ENCODE results near the gene ZNF345. TPM values are rescaled to one million over a fixed set of nuclear protein-coding genes. Genes with fewer than 3 reads are reported as not detected.

The ZNF345 gene
- total and polyA plus RNA-seq, 2 experiments from 2014 or later: 5.5 to 5.7 TPM

DNA sequence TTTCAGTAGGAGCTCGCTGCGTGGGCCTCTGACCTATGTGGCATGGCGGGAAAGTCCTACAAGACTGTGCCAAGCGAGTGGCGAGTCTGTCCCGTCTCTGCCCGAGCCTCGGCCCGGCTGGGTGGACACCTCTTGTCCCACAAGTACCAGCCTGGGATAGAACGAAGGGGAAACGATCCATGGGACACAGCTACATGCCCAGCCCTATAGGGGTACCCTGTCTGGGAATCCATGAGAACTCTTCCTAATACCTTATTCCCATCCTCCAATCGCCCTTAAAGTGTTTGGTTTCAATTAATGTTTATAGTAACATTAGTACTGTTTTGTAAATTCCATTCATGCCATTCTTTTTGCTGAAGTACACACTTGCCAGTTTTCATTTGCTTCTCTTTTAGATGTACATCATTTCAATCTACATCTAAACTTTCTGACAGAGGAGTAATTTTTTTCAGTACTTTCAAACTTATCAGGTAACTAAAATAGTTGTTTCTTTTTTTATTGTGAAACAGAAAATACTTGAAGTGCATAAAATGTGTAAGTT lies 11.8 kb upstream of the ZNF345 start:
- Histone ChIP-seq H3K4me3 (peak overlapping the region; percentile 78), H3K4me2 (peak overlapping the region; percentile 94), H3K36me3 (ENCODE audit: insufficient read depth) (no peaks in the 10 kb centered on the region; the same call in 1 of the 2 replicates), H3K27ac (ENCODE audit: low read depth) (0 out of 2 replicates have a peak overlapping the region, but pooled peaks have one; percentile 0), H3K4me1 (ENCODE audit: insufficient read depth) (no peaks in the 10 kb centered on the region), H4K20me1 (replicated peaks; ENCODE audit: insufficient read depth) (no peaks in the 10 kb centered on the region), H3K79me2 (replicated peaks; ENCODE audit: insufficient read depth) (peaks cover 38% of the 10 kb centered on the region), H3F3A (replicated peaks; ENCODE audit: low read depth) (no peaks in the 10 kb centered on the region), H3K9me2 (ENCODE audit: insufficient read depth) (0 out of 2 replicates have a peak, but pooled peaks cover 3% of the 10 kb centered on the region), H2AFZ (peak overlapping the region; percentile 93; the same call in 1 of the 2 replicates), H3K27me3 (ENCODE audit: insufficient read depth) (no peaks in the 10 kb centered on the region)
- DNase-seq (ENCODE audit: low spot score) (no peak), ATAC-seq (peak; percentile 49)
- H3K36me3 Mint-ChIP-seq (ENCODE audit: low read depth): peaks cover 40% of the 10 kb centered on the region
- no peak overlapping the region; the same call in 1 of the 2 replicates for H3K27ac Mint-ChIP-seq
- peaks cover 1% of the 10 kb centered on the region for H3K27me3 Mint-ChIP-seq (ENCODE audit: insufficient read depth, low read depth, poor library complexity)
- H3K9me3 Mint-ChIP-seq: peaks cover 11% of the 10 kb centered on the region
- H3K4me3 Mint-ChIP-seq: no peak overlapping the region
- H3K4me1 Mint-ChIP-seq: peaks cover 3% of the 10 kb centered on the region; the same call in 1 of the 3 replicates
- TF ChIP-seq NANOG (IDR thresholded peaks at IDR 0.05; ENCODE audit: borderline replicate concordance) (no peak), JUNB (IDR thresholded peaks at IDR 0.05; ENCODE audit: unreplicated experiment) (no peak), STAT1 (IDR thresholded peaks at IDR 0.05; ENCODE audit: unreplicated experiment) (no peak), ZNF331 (CRISPR knock-in tag; IDR thresholded peaks at IDR 0.05; ENCODE audit: low read depth) (no peak), ZNF114 (CRISPR knock-in tag; IDR thresholded peaks at IDR 0.05) (no peak), EZH2phosphoT487 (IDR thresholded peaks at IDR 0.05; ENCODE audit: unreplicated experiment) (no peak), EZH2 (IDR thresholded peaks at IDR 0.05; ENCODE audit: low read depth, unreplicated experiment) (no peak), POLR2AphosphoS5 (IDR thresholded peaks at IDR 0.05; ENCODE audit: low read depth) (no peak), CREB1 (CRISPR knock-in tag; IDR thresholded peaks at IDR 0.05; ENCODE audit: low read depth) (no peak)
- TF ChIP-seq, protein P1, sequence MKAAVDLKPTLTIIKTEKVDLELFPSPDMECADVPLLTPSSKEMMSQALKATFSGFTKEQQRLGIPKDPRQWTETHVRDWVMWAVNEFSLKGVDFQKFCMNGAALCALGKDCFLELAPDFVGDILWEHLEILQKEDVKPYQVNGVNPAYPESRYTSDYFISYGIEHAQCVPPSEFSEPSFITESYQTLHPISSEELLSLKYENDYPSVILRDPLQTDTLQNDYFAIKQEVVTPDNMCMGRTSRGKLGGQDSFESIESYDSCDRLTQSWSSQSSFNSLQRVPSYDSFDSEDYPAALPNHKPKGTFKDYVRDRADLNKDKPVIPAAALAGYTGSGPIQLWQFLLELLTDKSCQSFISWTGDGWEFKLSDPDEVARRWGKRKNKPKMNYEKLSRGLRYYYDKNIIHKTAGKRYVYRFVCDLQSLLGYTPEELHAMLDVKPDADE (IDR thresholded peaks at IDR 0.05): no peak
- TF ChIP-seq, protein P2, sequence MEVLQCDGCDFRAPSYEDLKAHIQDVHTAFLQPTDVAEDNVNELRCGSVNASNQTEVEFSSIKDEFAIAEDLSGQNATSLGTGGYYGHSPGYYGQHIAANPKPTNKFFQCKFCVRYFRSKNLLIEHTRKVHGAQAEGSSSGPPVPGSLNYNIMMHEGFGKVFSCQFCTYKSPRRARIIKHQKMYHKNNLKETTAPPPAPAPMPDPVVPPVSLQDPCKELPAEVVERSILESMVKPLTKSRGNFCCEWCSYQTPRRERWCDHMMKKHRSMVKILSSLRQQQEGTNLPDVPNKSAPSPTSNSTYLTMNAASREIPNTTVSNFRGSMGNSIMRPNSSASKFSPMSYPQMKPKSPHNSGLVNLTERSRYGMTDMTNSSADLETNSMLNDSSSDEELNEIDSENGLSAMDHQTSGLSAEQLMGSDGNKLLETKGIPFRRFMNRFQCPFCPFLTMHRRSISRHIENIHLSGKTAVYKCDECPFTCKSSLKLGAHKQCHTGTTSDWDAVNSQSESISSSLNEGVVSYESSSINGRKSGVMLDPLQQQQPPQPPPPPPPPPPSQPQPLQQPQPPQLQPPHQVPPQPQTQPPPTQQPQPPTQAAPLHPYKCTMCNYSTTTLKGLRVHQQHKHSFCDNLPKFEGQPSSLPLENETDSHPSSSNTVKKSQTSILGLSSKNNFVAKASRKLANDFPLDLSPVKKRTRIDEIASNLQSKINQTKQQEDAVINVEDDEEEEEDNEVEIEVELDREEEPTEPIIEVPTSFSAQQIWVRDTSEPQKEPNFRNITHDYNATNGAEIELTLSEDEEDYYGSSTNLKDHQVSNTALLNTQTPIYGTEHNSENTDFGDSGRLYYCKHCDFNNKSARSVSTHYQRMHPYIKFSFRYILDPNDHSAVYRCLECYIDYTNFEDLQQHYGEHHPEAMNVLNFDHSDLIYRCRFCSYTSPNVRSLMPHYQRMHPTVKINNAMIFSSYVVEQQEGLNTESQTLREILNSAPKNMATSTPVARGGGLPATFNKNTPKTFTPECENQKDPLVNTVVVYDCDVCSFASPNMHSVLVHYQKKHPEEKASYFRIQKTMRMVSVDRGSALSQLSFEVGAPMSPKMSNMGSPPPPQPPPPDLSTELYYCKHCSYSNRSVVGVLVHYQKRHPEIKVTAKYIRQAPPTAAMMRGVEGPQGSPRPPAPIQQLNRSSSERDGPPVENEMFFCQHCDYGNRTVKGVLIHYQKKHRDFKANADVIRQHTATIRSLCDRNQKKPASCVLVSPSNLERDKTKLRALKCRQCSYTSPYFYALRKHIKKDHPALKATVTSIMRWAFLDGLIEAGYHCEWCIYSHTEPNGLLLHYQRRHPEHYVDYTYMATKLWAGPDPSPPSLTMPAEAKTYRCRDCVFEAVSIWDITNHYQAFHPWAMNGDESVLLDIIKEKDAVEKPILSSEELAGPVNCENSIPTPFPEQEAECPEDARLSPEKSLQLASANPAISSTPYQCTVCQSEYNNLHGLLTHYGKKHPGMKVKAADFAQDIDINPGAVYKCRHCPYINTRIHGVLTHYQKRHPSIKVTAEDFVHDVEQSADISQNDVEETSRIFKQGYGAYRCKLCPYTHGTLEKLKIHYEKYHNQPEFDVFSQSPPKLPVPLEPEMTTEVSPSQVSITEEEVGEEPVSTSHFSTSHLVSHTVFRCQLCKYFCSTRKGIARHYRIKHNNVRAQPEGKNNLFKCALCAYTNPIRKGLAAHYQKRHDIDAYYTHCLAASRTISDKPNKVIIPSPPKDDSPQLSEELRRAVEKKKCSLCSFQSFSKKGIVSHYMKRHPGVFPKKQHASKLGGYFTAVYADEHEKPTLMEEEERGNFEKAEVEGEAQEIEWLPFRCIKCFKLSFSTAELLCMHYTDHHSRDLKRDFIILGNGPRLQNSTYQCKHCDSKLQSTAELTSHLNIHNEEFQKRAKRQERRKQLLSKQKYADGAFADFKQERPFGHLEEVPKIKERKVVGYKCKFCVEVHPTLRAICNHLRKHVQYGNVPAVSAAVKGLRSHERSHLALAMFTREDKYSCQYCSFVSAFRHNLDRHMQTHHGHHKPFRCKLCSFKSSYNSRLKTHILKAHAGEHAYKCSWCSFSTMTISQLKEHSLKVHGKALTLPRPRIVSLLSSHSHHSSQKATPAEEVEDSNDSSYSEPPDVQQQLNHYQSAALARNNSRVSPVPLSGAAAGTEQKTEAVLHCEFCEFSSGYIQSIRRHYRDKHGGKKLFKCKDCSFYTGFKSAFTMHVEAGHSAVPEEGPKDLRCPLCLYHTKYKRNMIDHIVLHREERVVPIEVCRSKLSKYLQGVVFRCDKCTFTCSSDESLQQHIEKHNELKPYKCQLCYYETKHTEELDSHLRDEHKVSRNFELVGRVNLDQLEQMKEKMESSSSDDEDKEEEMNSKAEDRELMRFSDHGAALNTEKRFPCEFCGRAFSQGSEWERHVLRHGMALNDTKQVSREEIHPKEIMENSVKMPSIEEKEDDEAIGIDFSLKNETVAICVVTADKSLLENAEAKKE (CRISPR knock-in tag; IDR thresholded peaks at IDR 0.05): no peak
- TF ChIP-seq, protein P3, sequence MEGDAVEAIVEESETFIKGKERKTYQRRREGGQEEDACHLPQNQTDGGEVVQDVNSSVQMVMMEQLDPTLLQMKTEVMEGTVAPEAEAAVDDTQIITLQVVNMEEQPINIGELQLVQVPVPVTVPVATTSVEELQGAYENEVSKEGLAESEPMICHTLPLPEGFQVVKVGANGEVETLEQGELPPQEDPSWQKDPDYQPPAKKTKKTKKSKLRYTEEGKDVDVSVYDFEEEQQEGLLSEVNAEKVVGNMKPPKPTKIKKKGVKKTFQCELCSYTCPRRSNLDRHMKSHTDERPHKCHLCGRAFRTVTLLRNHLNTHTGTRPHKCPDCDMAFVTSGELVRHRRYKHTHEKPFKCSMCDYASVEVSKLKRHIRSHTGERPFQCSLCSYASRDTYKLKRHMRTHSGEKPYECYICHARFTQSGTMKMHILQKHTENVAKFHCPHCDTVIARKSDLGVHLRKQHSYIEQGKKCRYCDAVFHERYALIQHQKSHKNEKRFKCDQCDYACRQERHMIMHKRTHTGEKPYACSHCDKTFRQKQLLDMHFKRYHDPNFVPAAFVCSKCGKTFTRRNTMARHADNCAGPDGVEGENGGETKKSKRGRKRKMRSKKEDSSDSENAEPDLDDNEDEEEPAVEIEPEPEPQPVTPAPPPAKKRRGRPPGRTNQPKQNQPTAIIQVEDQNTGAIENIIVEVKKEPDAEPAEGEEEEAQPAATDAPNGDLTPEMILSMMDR (conservative IDR thresholded peaks at IDR 0.05; ENCODE audit: low read depth in 2 of 2): no peak
- TF ChIP-seq, protein P4, sequence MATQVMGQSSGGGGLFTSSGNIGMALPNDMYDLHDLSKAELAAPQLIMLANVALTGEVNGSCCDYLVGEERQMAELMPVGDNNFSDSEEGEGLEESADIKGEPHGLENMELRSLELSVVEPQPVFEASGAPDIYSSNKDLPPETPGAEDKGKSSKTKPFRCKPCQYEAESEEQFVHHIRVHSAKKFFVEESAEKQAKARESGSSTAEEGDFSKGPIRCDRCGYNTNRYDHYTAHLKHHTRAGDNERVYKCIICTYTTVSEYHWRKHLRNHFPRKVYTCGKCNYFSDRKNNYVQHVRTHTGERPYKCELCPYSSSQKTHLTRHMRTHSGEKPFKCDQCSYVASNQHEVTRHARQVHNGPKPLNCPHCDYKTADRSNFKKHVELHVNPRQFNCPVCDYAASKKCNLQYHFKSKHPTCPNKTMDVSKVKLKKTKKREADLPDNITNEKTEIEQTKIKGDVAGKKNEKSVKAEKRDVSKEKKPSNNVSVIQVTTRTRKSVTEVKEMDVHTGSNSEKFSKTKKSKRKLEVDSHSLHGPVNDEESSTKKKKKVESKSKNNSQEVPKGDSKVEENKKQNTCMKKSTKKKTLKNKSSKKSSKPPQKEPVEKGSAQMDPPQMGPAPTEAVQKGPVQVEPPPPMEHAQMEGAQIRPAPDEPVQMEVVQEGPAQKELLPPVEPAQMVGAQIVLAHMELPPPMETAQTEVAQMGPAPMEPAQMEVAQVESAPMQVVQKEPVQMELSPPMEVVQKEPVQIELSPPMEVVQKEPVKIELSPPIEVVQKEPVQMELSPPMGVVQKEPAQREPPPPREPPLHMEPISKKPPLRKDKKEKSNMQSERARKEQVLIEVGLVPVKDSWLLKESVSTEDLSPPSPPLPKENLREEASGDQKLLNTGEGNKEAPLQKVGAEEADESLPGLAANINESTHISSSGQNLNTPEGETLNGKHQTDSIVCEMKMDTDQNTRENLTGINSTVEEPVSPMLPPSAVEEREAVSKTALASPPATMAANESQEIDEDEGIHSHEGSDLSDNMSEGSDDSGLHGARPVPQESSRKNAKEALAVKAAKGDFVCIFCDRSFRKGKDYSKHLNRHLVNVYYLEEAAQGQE (IDR thresholded peaks at IDR 0.05; ENCODE audit: unreplicated experiment): no peak

Measured in GM23338 (cell line).